ENCODE measurements around the gene GNG4. TPM values are rescaled to one million over a fixed set of nuclear protein-coding genes. Genes with fewer than 3 reads are reported as not detected.

Gene GNG4
- total RNA-seq, 2 donors from 2014 or later: 13.5 to 14.2 TPM

- Mint-ChIP-seq H3K27me3 (ENCODE audit: insufficient read depth) (peaks cover 28% of the 10 kb centered on the region), H3K9me3 (no peaks in the 10 kb centered on the region), H3K4me1 (peaks cover 40% of the 10 kb centered on the region), H3K4me3 (no peak overlapping the region), H3K36me3 (ENCODE audit: low read depth) (no peaks in the 10 kb centered on the region), H3K27ac (no peak overlapping the region)
- H3K4me1 ChIP-seq (ENCODE audit: control insufficient read depth, insufficient read depth, low read length): peaks cover 6% of the 10 kb centered on the region
- H3K9me3 ChIP-seq (ENCODE audit: control insufficient read depth, low read length): no peaks in the 10 kb centered on the region
- no peak for DNase-seq
- 88 to 91% methylated on average over 12 to 13 of the region's 13 CpGs for WGBS, 2 experiments (ENCODE audit: insufficient coverage in 1 of 2, insufficient read length in 1 of 2)
- peaks cover 41% of the 10 kb centered on the region for H3K27me3 ChIP-seq (ENCODE audit: control insufficient read depth, insufficient read depth, low read length, poor library complexity, severe bottlenecking)
- H3K36me3 ChIP-seq (ENCODE audit: control insufficient read depth, insufficient read depth, low read length): no peaks in the 10 kb centered on the region
- no peak for TF ChIP-seq CTCF (conservative IDR thresholded peaks at IDR 0.05)
- no peak overlapping the region for H3K4me3 ChIP-seq (ENCODE audit: low read length)
- H3K9ac ChIP-seq (ENCODE audit: extremely low read depth, low read length, poor library complexity, severe bottlenecking): no peak overlapping the region
- no peak overlapping the region for H3K27ac ChIP-seq (ENCODE audit: low read depth, low read length)
Observed at GRCh38 chr1:235644693-235645305, 4.8 kb downstream of the GNG4 start.

GRCh38 chr1:235643837-235644692, 5.5 kb downstream of the GNG4 start:
- H3K9me3 ChIP-seq (ENCODE audit: control insufficient read depth, low read length): no peaks in the 10 kb centered on the region
- no peak for DNase-seq
- Mint-ChIP-seq H3K27ac (no peak overlapping the region), H3K4me1 (peaks cover 40% of the 10 kb centered on the region), H3K4me3 (no peak overlapping the region), H3K9me3 (no peaks in the 10 kb centered on the region), H3K36me3 (ENCODE audit: low read depth) (no peaks in the 10 kb centered on the region), H3K27me3 (ENCODE audit: insufficient read depth) (peaks cover 28% of the 10 kb centered on the region)
- TF ChIP-seq CTCF (conservative IDR thresholded peaks at IDR 0.05): no peak
- no peaks in the 10 kb centered on the region for H3K36me3 ChIP-seq (ENCODE audit: control insufficient read depth, insufficient read depth, low read length)
- peaks cover 38% of the 10 kb centered on the region for H3K27me3 ChIP-seq (ENCODE audit: control insufficient read depth, insufficient read depth, low read length, poor library complexity, severe bottlenecking)
- H3K4me1 ChIP-seq (ENCODE audit: control insufficient read depth, insufficient read depth, low read length): peaks cover 6% of the 10 kb centered on the region
- H3K27ac ChIP-seq (ENCODE audit: low read depth, low read length): no peak overlapping the region
- H3K4me3 ChIP-seq (ENCODE audit: low read length): no peak overlapping the region
- 93 to 96% methylated on average over 20 to 23 of the region's 23 CpGs for WGBS, 2 experiments (ENCODE audit: insufficient coverage in 1 of 2, insufficient read length in 1 of 2)
- no peak overlapping the region for H3K9ac ChIP-seq (ENCODE audit: extremely low read depth, low read length, poor library complexity, severe bottlenecking)

- Mint-ChIP-seq H3K27ac (peak overlapping the region; percentile 46), H3K9me3 (no peaks in the 10 kb centered on the region), H3K4me1 (peaks cover 29% of the 10 kb centered on the region), H3K4me3 (no peak overlapping the region), H3K36me3 (ENCODE audit: low read depth) (no peaks in the 10 kb centered on the region), H3K27me3 (ENCODE audit: insufficient read depth) (peaks cover 20% of the 10 kb centered on the region)
- Histone ChIP-seq H3K4me1 (ENCODE audit: control insufficient read depth, insufficient read depth, low read length) (peaks cover 6% of the 10 kb centered on the region), H3K36me3 (ENCODE audit: control insufficient read depth, insufficient read depth, low read length) (no peaks in the 10 kb centered on the region), H3K9me3 (ENCODE audit: control insufficient read depth, low read length) (no peaks in the 10 kb centered on the region), H3K4me3 (ENCODE audit: low read length) (no peak overlapping the region), H3K9ac (ENCODE audit: extremely low read depth, low read length, poor library complexity, severe bottlenecking) (no peak overlapping the region), H3K27ac (ENCODE audit: low read depth, low read length) (peak overlapping the region; percentile 32), H3K27me3 (ENCODE audit: control insufficient read depth, insufficient read depth, low read length, poor library complexity, severe bottlenecking) (peaks cover 28% of the 10 kb centered on the region)
- DNase-seq: peak; percentile 95
- TF ChIP-seq CTCF (conservative IDR thresholded peaks at IDR 0.05): peak; percentile 47
- WGBS, 2 experiments (ENCODE audit: insufficient coverage in 1 of 2, insufficient read length in 1 of 2): 31 to 41% methylated on average over 8 to 11 of the region's 11 CpGs
Observed at GRCh38 chr1:235642943-235643371, 6.6 kb downstream of the GNG4 start.
